Posterior vena cava (tissue), 2 donors: ENCODE data around the gene RICTOR. TPM values are rescaled to one million over a fixed set of nuclear protein-coding genes. Genes with fewer than 3 reads are reported as not detected.
"Not testable (repeated sequence)": the region's sequence is repeated elsewhere in the genome, so short reads cannot be mapped to it uniquely, and the experiment has no call there.

Experiments used
- DNase-seq: peaks from one replicate; pipeline ENCODE4 v3.0.0-alpha.2; 2020; ENCODE audit warnings: low spot score
- intact Hi-C, 2 donors: fragments of 100-400 bp; cut with DNase I; formaldehyde crosslinking; loops; one replicate each; pipeline versions ENCODE4 v1.14.1 to v1.14.2; 2022 to 2023
- total RNA-seq, 2 donors: library from RNA; stranded (reverse); fragmentation: NEBNext Ultra II Directional; extraction: Animal tissue kit (Norgen Biotek cat#: 25700); gene quantifications; one replicate each; pipeline ENCODE4 v1.2.1, GENCODE V29; 2021
- donor health status: DM: yes; HTN: yes; CAD: no.
- donor health status: DM: yes; HTN: yes; CAD: no.

RICTOR gene
- total RNA-seq, 2 donors from 2014 or later: 37.0 to 50.1 TPM

DNA sequence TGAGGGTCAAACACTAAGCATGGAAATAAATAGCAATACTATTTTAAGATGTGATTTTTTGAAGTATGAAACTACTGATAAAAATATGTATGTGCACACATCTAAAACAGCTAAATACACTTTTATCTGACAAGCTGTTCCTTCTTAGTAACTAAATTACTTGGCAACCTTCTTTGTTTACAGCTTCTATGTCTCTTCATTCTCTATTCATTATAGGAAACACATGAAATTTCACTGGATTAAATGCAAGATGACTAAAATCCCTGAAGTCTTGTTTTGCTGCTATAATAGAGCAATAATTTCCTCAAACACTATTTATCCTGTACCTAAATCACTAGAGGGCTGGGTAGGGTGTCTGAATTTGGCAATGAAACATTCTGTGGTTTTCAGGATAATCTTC, 11.7 kb downstream of the RICTOR start:
- intact Hi-C loops: no loop called here
- no peak for DNase-seq

DNA sequence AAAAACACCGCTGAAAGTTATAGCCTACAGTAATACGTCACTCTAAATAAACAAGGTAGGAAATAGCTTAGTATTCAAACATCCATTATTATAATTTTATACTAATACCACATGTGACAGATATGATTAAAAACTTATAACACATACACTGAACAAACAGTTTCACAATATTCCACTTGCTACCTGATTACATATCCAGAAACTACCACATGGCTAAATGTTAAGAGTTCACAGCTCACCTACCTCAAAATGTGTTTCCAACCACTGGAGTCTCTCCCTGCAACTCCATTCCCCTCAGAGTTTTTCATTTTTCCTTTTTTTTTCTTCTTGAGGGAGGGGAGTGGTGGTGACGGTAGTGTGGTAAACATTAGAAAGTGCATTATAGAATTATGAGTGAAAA, 12.1 kb downstream of the RICTOR start:
- no peak for DNase-seq
- intact Hi-C loops: no loop called here

DNA sequence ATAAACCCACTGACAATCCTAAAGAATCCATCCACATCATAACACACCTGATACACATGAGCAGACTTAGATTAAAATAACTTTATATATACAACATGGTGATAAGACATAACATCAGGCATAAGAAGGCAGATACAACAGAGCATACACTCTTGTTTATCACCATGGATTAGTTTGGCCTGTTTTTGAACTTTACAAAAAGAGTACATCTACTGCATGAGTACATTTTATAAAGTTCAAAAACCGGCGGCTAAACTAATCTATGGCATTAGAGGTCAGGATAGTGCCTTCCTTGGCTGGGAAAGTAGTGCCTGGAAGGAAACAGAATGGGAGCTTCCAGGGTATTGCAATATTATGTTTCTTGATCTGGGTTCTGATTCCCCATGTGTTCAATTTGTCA, 15.1 kb downstream of the RICTOR start:
- no peak for DNase-seq
- intact Hi-C loops: no loop called here

GRCh38 chr5:39058178-39058921, 15.8 kb downstream of the RICTOR start:
- DNase-seq: no peak
- intact Hi-C loops: no loop called here

GRCh38 chr5:39057734-39058133, 16.5 kb downstream of the RICTOR start:
- intact Hi-C loops: no loop called here
- DNase-seq: no peak

DNA sequence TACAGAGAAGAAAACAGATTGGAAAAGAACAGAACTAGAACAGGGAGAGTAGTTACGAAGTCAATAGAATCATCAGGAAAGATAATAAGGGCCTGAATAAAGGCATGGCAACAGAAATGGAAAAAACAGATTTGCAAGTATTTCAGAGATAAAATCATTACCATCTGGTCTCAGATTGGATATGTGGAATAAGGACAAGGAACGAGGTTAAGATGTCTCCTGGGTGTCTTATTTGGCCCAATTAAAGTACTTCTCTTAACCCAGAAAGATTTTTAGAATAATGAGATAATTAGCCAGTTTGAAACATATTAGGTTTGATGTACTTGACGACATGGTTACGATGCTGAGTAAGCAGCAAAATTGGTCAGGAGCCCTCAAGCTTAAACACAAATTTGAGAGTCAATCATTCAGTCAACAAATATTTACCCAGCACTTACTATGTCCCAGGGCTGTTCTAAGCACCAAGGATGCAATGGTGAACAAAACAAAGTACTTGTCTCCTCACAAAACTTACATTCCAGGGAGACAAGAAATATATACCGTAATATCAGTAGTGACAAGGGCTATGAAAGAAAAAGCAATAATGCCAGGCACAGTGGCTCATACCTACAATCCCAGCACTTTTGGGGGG, 18.3 kb downstream of the RICTOR start:
- DNase-seq: no peak
- intact Hi-C loops: no loop called here

- DNase-seq: no peak
- intact Hi-C loops: no loop called here
These were observed 19.0 kb downstream of the RICTOR start for GRCh38 chr5:39055027-39055767.

GRCh38 chr5:39053189-39053588, 21.0 kb downstream of the RICTOR start:
- no peak for DNase-seq
- intact Hi-C loops: no loop called here

DNA sequence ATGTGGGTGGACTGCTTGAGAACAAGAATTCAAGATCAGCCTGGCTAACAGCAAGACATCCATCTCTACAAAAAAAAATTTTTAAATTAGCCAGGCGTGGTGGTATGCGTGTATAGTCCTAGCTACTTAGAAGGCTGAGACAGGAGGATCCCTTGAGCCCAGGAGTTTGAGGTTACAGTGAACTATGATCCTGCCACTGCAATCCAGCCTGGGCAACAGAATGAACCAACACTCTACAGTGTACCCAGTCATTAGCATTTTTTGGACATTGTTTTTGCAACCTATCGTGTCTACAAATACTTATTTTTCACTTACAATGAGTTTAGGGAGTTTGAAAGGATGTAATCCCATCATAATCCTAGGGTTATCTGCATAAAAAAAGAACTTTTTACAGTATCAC, 22.1 kb downstream of the RICTOR start:
- intact Hi-C loops: no loop called here
- DNase-seq: no peak

GRCh38 chr5:39049315-39049714, 24.9 kb downstream of the RICTOR start:
- intact Hi-C loops: no loop called here
- no peak for DNase-seq

GRCh38 chr5:39040875-39041274, 33.3 kb downstream of the RICTOR start:
- intact Hi-C loops: no loop called here
- DNase-seq: peak; percentile 74

DNA sequence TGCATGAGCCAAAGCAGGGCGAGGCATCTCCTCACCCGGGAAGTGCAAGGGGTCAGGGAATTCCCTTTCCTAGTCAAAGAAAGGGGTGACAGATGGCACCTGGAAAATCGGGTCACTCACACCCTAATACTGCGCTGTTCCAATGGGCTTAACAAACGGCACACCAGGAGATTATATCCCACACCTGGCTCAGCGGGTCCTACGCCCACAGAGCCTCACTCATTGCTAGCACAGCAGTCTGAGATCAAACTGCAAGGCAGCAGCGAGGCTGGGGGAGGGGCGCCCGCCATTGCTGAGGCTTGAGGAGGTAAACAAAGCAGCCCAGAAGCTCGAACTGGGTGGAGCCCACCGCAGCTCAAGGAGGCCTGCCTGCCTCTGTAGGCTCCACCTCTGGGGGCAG, 39.7 kb downstream of the RICTOR start:
- DNase-seq, intact Hi-C loops: not testable (repeated sequence)

DNA sequence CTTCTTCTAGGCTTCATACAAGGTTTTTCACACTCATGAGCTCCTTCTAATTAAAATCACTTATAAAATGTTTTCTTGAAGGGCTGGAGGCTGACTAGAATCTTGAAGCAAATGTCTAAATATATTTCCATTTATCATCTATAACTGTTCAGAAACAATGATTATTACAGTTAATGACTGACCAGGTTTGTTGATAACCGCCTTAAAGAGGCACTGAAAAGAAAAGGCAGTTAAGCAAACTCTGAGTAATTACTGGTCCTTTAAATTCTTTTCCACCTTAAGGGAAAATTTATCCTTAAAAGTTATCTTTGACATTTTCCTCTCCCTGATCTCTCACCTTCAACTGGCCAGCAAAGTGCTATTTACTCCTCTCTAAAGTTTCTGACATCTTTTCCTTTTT, 43.2 kb downstream of the RICTOR start:
- intact Hi-C loops: no loop called here
- no peak for DNase-seq

DNA sequence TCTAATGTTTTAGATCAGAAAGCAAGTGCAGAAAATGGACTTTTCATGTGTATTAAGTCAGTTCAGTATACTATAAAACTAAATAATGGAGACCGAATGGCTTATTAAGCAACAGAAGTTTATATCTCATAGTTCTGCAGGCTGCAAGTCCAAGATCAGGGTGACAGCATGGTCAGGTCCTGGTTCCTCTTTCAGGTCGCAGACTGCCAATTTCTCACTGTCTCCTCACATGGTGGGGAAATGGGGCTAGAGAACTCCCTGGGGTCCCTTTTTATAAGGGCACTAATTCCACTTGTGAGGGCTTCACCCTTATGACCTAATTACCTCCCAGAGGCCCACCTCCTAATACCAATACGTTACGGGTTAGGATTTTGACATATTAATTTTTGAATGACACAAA, 48.7 kb downstream of the RICTOR start:
- intact Hi-C loops: no loop called here
- DNase-seq: no peak

- intact Hi-C loops: no loop called here
- DNase-seq: no peak
These were observed 49.3 kb downstream of the RICTOR start for GRCh38 chr5:39024884-39025283.

DNA sequence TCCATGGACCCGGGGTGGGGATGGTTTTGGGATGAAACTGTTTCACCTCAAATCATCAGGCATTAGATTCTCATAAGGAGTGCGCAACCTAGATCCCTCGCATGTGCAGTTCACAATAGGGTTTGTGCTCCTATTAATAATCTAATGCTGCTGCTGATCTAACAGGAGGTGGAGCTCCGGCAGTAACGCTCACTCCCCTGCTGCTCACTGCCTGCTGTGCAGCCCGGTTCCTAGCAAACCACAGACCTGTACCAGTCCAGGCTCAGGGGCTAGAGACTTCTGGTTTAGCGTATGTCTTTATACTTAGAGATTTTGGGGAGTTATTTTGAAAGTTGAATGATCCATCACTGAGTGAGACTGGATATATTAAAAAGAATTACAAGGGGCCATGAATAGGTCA, 50.2 kb downstream of the RICTOR start:
- no peak for DNase-seq
- intact Hi-C loops: no loop called here

- intact Hi-C loops: no loop called here
- DNase-seq: no peak
These were observed 51.1 kb downstream of the RICTOR start for GRCh38 chr5:39023121-39023520.

- intact Hi-C loops: no loop called here
- DNase-seq: no peak
These were observed 52.0 kb downstream of the RICTOR start for GRCh38 chr5:39022151-39022550.

DNA sequence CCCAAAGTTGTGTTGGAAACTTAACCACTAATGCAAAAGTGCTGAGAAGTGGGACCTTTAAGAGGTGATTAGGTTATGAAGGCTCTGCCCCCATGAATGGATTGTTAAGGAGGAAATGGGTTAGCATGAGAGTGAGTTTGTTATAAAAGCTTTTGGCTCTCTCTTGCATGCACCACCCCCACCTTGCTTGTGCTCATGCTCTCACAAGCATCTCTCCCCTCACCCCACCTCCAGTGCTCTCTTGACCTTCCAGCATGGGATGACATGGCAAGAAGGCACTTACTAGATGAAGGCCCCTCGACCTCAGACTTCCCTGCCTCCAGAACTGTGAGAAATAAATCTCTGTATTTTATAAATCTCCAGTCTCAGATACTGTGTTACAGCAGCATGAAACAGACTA, 52.8 kb downstream of the RICTOR start:
- no peak for DNase-seq
- intact Hi-C loops: no loop called here

DNA sequence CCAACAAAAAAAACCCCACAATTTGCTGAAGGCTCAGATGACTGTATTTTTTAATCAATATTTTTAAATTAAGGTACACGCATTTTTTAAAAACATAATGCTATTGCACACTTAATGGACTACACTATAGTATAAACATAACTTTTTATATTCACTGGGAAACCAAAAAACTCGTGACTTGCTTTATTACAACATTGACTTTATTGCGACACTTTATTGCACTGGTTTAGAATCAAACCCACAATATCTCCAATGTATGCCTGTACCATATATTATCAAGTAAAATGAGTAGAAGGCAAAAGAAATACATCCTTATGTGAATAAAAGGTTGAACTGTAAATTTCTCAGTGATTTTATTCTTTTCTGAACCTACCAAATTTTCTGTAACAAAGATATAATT, 53.7 kb downstream of the RICTOR start:
- intact Hi-C loops: no loop called here
- DNase-seq: no peak

- DNase-seq: no peak
- intact Hi-C loops: loop anchor here (5.0 to 10.0 kb wide), 2 partner anchors 53 to 56 kb away; partner anchors contain the start of gene RICTOR (in 2 of the 2)
These were observed 54.9 kb downstream of the RICTOR start for GRCh38 chr5:39019254-39019653.
